Lower lobe of right lung (tissue), 2 donors: Measurements from ENCODE around the gene KIF25. TPM values are rescaled to one million over a fixed set of nuclear protein-coding genes. Genes with fewer than 3 reads are reported as not detected.

Experiments
- ATAC-seq, 2 donors: fragments of 200-7000 bp; cut with Tn5 transposase; one replicate each; pipeline ENCODE4 v1.9.1; 2020 to 2022; ENCODE audit warnings: mild to moderate bottlenecking in 2 of 2, moderate library complexity in 2 of 2
- DNase-seq: peaks from one replicate; pipeline ENCODE4 v3.0.0-alpha.2; 2020
- H3K27ac ChIP-seq: fragments of 200-600 bp; one replicate; pipeline ENCODE4 v1.8.0; 2022
- H3K27me3 ChIP-seq: fragments of 200-600 bp; one replicate; pipeline ENCODE4 v1.8.0; 2022; ENCODE audit warnings: low read depth
- H3K36me3 ChIP-seq: fragments of 200-600 bp; one replicate; pipeline ENCODE4 v1.8.0; 2022; ENCODE audit warnings: mild to moderate bottlenecking
- H3K4me1 ChIP-seq: fragments of 200-600 bp; one replicate; pipeline ENCODE4 v1.8.0; 2022
- H3K4me3 ChIP-seq: fragments of 200-600 bp; one replicate; pipeline ENCODE4 v1.8.0; 2022; ENCODE audit warnings: mild to moderate bottlenecking
- H3K9me3 ChIP-seq: fragments of 200-600 bp; one replicate; pipeline ENCODE4 v1.8.0; 2022
- intact Hi-C: fragments of 100-400 bp; cut with DNase I; formaldehyde crosslinking; loops from one replicate; pipeline ENCODE4 v1.11.0; 2022
- total RNA-seq: library from RNA; stranded (reverse); fragmentation: NEBNext Ultra II Directional; extraction: Animal tissue kit (Norgen Biotek cat#: 25700); gene quantifications from one replicate; pipeline ENCODE4 v1.2.1, GENCODE V29; 2021
- TF ChIP-seq, protein P1 (sequence below): fragments of 200-600 bp; IDR thresholded peaks from one replicate; pipeline ENCODE4 v1.8.0; 2022; ENCODE audit warnings: antibody characterized with exemption, mild to moderate bottlenecking
- donor health status: DM: no; HTN: yes; CAD: no; lungs with severe emphysema.

KIF25 gene
- total RNA-seq, 1 donor from 2014 or later = 0.56 TPM

DNA sequence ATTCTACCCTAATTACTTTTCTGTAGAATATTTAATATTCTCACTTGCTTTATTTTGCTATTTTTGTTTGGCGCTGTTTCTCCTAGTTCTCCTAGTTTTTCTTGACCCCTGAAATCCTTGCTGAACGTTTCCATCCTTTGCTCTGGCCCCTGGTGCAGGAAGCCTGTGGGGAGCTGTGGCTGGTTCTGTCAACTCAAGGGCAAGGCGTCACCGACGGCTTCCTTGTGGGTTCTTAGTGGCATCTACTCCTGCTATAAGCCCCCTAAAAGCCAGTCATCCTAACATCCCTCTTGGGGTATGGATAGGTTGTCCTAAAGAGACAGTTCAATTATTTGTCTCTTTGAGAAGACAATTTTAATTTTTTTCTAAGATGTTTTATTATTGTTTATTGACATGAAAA is 36.9 kb upstream of the KIF25 start:
- H3K36me3 ChIP-seq = peaks cover 31% of the 10 kb centered on the region
- H3K4me3 ChIP-seq = no peak overlapping the region
- peaks cover 32% of the 10 kb centered on the region for H3K4me1 ChIP-seq
- no peak overlapping the region for H3K27ac ChIP-seq
- H3K27me3 ChIP-seq = no peaks in the 10 kb centered on the region
- no peak for ATAC-seq
- H3K9me3 ChIP-seq = no peaks in the 10 kb centered on the region
- intact Hi-C loops = no loop called here
- no peak for DNase-seq
- TF ChIP-seq, protein P1, sequence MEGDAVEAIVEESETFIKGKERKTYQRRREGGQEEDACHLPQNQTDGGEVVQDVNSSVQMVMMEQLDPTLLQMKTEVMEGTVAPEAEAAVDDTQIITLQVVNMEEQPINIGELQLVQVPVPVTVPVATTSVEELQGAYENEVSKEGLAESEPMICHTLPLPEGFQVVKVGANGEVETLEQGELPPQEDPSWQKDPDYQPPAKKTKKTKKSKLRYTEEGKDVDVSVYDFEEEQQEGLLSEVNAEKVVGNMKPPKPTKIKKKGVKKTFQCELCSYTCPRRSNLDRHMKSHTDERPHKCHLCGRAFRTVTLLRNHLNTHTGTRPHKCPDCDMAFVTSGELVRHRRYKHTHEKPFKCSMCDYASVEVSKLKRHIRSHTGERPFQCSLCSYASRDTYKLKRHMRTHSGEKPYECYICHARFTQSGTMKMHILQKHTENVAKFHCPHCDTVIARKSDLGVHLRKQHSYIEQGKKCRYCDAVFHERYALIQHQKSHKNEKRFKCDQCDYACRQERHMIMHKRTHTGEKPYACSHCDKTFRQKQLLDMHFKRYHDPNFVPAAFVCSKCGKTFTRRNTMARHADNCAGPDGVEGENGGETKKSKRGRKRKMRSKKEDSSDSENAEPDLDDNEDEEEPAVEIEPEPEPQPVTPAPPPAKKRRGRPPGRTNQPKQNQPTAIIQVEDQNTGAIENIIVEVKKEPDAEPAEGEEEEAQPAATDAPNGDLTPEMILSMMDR = no peak

DNA sequence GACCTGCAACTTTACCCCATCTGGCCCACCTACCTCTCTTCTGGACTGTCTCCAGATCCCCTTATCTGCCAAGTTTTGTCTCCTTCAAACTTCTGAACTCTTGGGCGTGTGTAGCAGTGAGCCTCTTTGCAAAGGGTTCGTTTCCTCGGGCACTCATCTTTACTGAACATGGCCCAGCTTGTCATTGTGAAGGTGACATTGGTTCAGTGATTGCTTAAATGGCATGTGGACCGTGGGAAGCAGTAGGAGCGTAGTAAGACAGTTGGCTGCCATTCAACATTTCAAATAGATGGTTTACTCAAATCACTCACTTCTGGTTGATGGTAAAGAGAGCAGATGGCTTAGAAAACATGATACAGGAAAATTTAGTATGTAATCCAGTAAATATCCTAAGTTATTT is 34.8 kb upstream of the KIF25 start:
- Histone ChIP-seq H3K27ac (no peak overlapping the region), H3K9me3 (no peaks in the 10 kb centered on the region), H3K36me3 (peaks cover 46% of the 10 kb centered on the region), H3K4me1 (peaks cover 32% of the 10 kb centered on the region), H3K4me3 (no peak overlapping the region), H3K27me3 (no peaks in the 10 kb centered on the region)
- TF ChIP-seq, protein P1 = no peak
- no peak for DNase-seq
- intact Hi-C loops = no loop called here
- ATAC-seq = no peak

DNA sequence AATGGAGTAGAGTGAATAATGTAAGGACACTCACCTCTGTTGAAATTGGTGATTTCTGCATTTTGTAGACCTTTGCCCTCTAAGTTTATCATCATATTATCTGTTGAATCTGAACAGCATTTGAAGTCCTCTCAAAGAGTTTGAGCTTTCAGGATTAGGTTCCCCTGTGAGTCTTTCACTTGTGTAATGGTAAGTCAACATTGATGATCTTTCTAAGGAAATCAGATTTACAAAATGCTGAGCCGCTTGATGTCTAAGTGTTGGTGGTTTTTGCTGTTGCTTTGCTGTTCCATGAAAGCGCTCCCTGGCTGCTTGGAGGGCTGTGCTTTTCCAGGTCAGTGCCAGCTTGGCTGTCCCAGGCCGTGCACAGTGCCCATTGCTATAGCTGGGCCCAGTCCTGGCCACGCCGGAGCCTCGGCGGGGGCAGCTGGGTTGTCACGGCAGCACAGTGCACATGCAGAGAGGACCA is 33.8 kb upstream of the KIF25 start:
- peak overlapping the region; percentile 20 for H3K27ac ChIP-seq
- H3K27me3 ChIP-seq = no peaks in the 10 kb centered on the region
- no peak for DNase-seq
- no peak for ATAC-seq
- H3K4me3 ChIP-seq = no peak overlapping the region
- intact Hi-C loops = no loop called here
- TF ChIP-seq, protein P1 = no peak
- H3K36me3 ChIP-seq = peaks cover 54% of the 10 kb centered on the region
- H3K4me1 ChIP-seq = peaks cover 28% of the 10 kb centered on the region
- H3K9me3 ChIP-seq = no peaks in the 10 kb centered on the region

DNA sequence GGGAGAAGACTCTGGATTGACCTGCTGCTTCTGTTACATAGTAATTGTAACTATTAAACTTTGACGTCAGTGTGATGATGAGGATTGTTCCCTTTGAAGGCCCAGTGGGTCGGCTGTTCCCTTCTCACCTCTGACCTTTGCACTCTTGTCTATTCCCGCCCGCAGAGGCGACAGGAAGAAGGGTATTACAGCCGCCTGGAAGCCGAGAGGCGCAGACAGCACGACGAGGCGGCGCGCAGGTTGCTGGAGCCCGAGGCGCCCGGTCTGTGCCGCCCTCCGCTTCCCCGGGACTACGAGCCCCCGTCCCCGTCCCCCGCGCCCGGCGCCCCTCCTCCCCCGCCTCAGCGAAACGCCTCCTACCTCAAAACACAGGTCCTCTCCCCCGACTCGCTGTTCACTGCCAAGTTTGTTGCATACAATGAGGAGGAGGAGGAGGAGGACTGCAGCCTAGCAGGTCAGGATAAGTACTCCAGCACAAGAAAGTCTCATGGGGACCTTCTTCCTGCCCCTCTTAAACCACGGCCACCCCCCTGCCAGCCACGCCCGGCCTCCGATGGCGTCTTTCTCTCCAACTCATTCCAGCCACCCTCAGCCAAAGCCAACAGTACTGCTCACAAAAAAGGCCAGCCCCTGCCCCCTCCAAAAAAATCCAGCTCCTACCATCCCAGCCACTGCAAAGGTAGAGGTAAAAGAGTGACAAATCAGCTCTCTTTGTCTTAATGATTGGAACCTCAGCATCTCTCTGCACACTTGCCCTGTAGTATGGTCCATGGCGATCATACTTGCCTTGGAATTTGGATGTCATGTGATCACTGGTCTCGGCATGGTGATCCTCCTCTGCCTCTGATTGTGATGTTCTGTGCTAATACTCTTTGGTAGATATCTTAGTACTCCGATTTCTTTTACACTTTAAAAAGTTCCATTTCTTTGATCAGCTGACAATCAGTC is 31.6 kb upstream of the KIF25 start:
- H3K27me3 ChIP-seq = no peaks in the 10 kb centered on the region
- DNase-seq (no peak), ATAC-seq (peak in 1 of 2 donors; percentile 23)
- H3K4me3 ChIP-seq = no peak overlapping the region
- no peaks in the 10 kb centered on the region for H3K9me3 ChIP-seq
- intact Hi-C loops = no loop called here
- TF ChIP-seq, protein P1 = no peak
- peaks cover 77% of the 10 kb centered on the region for H3K36me3 ChIP-seq
- H3K4me1 ChIP-seq = peaks cover 12% of the 10 kb centered on the region
- H3K27ac ChIP-seq = peak overlapping the region; percentile 61

DNA sequence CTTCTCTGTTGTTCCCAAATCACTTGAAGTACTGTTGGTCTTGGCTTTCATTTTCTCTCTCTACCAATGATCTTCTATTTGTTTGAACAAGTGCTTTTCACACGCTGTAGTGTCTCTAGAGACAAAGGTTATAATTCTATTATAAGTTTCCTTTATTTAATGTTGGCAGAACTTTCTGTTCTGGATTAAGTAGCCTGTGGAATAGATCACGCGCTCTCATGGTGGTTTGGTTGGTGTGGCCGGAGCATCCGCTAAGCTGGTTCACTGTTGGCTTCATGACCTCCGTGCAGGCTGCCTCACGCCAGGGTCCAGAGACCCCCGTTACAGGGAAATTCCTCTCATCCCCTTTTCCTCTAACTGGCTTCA is 30.9 kb upstream of the KIF25 start:
- intact Hi-C loops = no loop called here
- ATAC-seq = peak in 1 of 2 donors; percentile 15
- Histone ChIP-seq H3K9me3 (no peaks in the 10 kb centered on the region), H3K4me1 (peaks cover 12% of the 10 kb centered on the region), H3K36me3 (peaks cover 83% of the 10 kb centered on the region), H3K4me3 (no peak overlapping the region), H3K27me3 (no peaks in the 10 kb centered on the region), H3K27ac (no peak overlapping the region)
- no peak for DNase-seq
- TF ChIP-seq, protein P1 = no peak
